Cardiac muscle cell (in vitro differentiated cells and primary cell): ENCODE results near the gene OSTM1. TPM values are rescaled to one million over a fixed set of nuclear protein-coding genes. Genes with fewer than 3 reads are reported as not detected.

ENCODE experiments used
- DNase-seq, 2 donors: peaks; one replicate each; pipeline versions ENCODE4 v3.0.0 to v3.0.0-alpha.2; 2010 to 2017; ENCODE audit warnings: low read depth in 1 of 2, low spot score in 1 of 2
- H3K27ac ChIP-seq: fragments of 200-600 bp; sonication (generic); 2 replicates; pipeline ENCODE4 v1.5.1; 2016
- H3K27me3 ChIP-seq: fragments of 200-600 bp; sonication (generic); 2 replicates; pipeline ENCODE4 v1.6.0; 2016; ENCODE audit warnings: control low read depth
- H3K36me3 ChIP-seq: fragments of 200-600 bp; sonication (generic); 2 replicates; pipeline ENCODE4 v1.5.1; 2016; ENCODE audit warnings: control low read depth
- H3K4me1 ChIP-seq: fragments of 200-600 bp; sonication (generic); 2 replicates; pipeline ENCODE4 v1.8.1; 2017; ENCODE audit warnings: low read depth, mild to moderate bottlenecking, mixed run types
- H3K4me3 ChIP-seq: fragments of 200-600 bp; sonication (generic); 2 replicates; pipeline ENCODE4 v1.5.1; 2016; ENCODE audit warnings: mild to moderate bottlenecking
- H3K9me3 ChIP-seq: fragments of 200-600 bp; sonication (generic); 2 replicates; pipeline ENCODE4 v1.5.1; 2017; ENCODE audit warnings: low read depth, mild to moderate bottlenecking, control low read depth
- polyA plus RNA-seq: library from polyadenylated mRNA; unstranded; fragments of >200 nt; fragmentation: Nextera tagmentation; extraction: Ambion mirVana; gene quantifications from 2 replicates; pipeline ENCODE4 v1.2.1, GENCODE V29; 2016
- total RNA-seq: library from RNA; depleted of rRNA; stranded (reverse); fragments of >200 nt; gene quantifications from 2 replicates; pipeline ENCODE4 v1.2.3, GENCODE V29; 2016
- TF ChIP-seq, protein P1 (sequence below): IDR thresholded peaks from 2 replicates; pipeline ENCODE4 v1.5.1; 2012; ENCODE audit warnings: low read depth, mild to moderate bottlenecking, low read length

OSTM1 gene
- total and polyA plus RNA-seq, 2 experiments from 2014 or later, result 18.1 to 61.7 TPM

DNA sequence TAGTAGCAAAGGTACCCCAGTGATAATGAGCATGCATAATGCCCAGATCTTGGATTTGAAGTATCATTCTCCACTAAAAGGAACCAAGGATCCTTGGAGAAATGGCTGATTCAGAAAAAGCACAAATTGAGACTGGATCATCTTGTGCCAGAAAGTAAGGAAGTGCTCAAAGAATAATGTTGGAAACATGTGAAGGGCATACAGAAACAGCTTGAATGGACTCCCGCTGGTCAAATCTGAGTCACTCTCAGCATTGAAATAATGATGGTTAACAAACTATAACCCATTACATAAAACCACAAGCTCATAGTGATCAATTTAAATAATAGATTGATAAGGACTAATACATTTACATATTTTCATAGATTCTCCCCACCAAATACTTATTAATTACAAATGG, 3.6 kb upstream of the OSTM1 start:
- TF ChIP-seq, protein P1, sequence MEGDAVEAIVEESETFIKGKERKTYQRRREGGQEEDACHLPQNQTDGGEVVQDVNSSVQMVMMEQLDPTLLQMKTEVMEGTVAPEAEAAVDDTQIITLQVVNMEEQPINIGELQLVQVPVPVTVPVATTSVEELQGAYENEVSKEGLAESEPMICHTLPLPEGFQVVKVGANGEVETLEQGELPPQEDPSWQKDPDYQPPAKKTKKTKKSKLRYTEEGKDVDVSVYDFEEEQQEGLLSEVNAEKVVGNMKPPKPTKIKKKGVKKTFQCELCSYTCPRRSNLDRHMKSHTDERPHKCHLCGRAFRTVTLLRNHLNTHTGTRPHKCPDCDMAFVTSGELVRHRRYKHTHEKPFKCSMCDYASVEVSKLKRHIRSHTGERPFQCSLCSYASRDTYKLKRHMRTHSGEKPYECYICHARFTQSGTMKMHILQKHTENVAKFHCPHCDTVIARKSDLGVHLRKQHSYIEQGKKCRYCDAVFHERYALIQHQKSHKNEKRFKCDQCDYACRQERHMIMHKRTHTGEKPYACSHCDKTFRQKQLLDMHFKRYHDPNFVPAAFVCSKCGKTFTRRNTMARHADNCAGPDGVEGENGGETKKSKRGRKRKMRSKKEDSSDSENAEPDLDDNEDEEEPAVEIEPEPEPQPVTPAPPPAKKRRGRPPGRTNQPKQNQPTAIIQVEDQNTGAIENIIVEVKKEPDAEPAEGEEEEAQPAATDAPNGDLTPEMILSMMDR, result no peak
- Histone ChIP-seq H3K4me3 (no peak overlapping the region), H3K4me1 (peaks cover 5% of the 10 kb centered on the region), H3K36me3 (no peaks in the 10 kb centered on the region), H3K9me3 (no peaks in the 10 kb centered on the region), H3K27me3 (no peaks in the 10 kb centered on the region), H3K27ac (no peak overlapping the region)
- DNase-seq, result no peak

DNA sequence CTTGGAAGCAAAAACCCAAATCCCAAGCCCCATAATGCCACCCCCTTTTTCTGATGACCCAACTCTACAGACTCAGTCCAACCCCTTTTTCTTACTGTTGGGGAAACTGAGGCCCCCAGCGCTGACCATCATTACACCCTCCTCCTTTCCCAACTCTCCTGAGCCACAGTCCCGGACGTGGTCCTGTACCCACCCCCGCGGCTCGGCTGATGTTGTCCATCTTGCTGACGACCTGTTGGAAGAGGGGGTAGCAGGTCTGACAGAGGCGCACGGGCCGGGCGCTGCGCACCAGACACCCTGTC, 533 bp downstream of the OSTM1 start:
- TF ChIP-seq, protein P1, result no peak
- Histone ChIP-seq H3K27ac (peak overlapping the region; percentile 81), H3K36me3 (no peaks in the 10 kb centered on the region), H3K27me3 (no peaks in the 10 kb centered on the region), H3K9me3 (no peaks in the 10 kb centered on the region), H3K4me1 (peaks cover 5% of the 10 kb centered on the region), H3K4me3 (peak overlapping the region; percentile 72)
- DNase-seq, result no peak

- no peak for DNase-seq
- no peaks in the 10 kb centered on the region for H3K36me3 ChIP-seq
Observed at GRCh38 chr6:108071736-108072276, 2.7 kb downstream of the OSTM1 start.

GRCh38 chr6:108068618-108069017, 5.9 kb downstream of the OSTM1 start:
- TF ChIP-seq, protein P1, result no peak
- no peak overlapping the region for H3K4me3 ChIP-seq

More at GRCh38 chr6:108071736-108072276, 2.7 kb downstream of the OSTM1 start:
- TF ChIP-seq, protein P1, result no peak
- Histone ChIP-seq H3K9me3 (no peaks in the 10 kb centered on the region), H3K27me3 (no peaks in the 10 kb centered on the region), H3K4me1 (peaks cover 5% of the 10 kb centered on the region), H3K27ac (no peak overlapping the region), H3K4me3 (no peak overlapping the region)

GRCh38 chr6:108068182-108068581, 6.4 kb downstream of the OSTM1 start:
- DNase-seq, result no peak
- Histone ChIP-seq H3K27ac (no peak overlapping the region), H3K4me3 (no peak overlapping the region), H3K27me3 (no peaks in the 10 kb centered on the region), H3K4me1 (no peaks in the 10 kb centered on the region), H3K36me3 (no peaks in the 10 kb centered on the region), H3K9me3 (no peaks in the 10 kb centered on the region)
- TF ChIP-seq, protein P1, result no peak

More at GRCh38 chr6:108068618-108069017, 5.9 kb downstream of the OSTM1 start:
- no peaks in the 10 kb centered on the region for H3K9me3 ChIP-seq
- DNase-seq, result no peak
- no peaks in the 10 kb centered on the region for H3K27me3 ChIP-seq
- peaks cover 1% of the 10 kb centered on the region for H3K4me1 ChIP-seq
- H3K36me3 ChIP-seq, result no peaks in the 10 kb centered on the region
- H3K27ac ChIP-seq, result no peak overlapping the region

GRCh38 chr6:108052706-108053105, 21.8 kb downstream of the OSTM1 start:
- TF ChIP-seq, protein P1, result no peak
- DNase-seq, result no peak
- no peak overlapping the region for H3K4me3 ChIP-seq
- H3K36me3 ChIP-seq, result no peaks in the 10 kb centered on the region
- H3K4me1 ChIP-seq, result peaks cover 6% of the 10 kb centered on the region
- H3K9me3 ChIP-seq, result no peaks in the 10 kb centered on the region
- H3K27me3 ChIP-seq, result no peaks in the 10 kb centered on the region
- no peak overlapping the region for H3K27ac ChIP-seq
